Measurements from ENCODE around the gene FBXO44.

DNA sequence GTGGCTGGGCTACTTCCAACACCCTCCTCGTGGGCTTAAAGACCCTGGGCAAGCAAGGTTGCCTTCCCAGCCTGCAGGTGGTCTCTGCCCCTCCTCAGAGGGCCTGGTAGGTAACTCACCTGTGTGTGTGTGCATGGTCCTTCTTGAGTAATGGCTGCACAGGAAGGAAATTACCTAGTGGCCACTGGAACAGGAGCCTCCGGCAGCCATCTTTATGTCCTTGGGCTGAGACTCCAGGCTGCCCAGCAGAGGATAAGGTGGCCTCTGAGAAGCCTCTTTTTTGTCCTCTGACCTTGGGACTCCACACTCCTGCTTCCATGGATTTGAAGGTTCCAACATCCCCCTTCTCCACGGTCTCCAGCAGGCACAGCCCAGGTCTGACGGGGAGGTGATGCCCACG, 56.8 kb downstream of the FBXO44 start:
- no peak for TF ChIP-seq POLR2A (IDR thresholded peaks at IDR 0.05; ENCODE audit: low read length)
- TF ChIP-seq GATA1 (IDR thresholded peaks at IDR 0.05; ENCODE audit: low read depth, low read length), result no peak
